Testis (tissue), 2 donors: ENCODE data around the gene GATA2.

ENCODE experiments used
- POLR2A ChIP-seq: fragments of 450-650 bp; IDR thresholded peaks from one replicate; pipeline ENCODE4 v1.6.1; 2017; ENCODE audit warnings: antibody characterized with exemption, mild to moderate bottlenecking, moderate library complexity
- TF ChIP-seq, protein P1 (sequence below), 3 experiments: fragments of 450-650 bp in 2 of 3; fragments of 200-600 bp in 1 of 3; sonication (generic) in 1 of 3; IDR thresholded peaks; one replicate each; pipeline ENCODE4 v1.5.1; 2016 to 2019; ENCODE audit warnings: antibody characterized with exemption in 3 of 3, mild to moderate bottlenecking in 2 of 3, moderate library complexity in 1 of 3

DNA sequence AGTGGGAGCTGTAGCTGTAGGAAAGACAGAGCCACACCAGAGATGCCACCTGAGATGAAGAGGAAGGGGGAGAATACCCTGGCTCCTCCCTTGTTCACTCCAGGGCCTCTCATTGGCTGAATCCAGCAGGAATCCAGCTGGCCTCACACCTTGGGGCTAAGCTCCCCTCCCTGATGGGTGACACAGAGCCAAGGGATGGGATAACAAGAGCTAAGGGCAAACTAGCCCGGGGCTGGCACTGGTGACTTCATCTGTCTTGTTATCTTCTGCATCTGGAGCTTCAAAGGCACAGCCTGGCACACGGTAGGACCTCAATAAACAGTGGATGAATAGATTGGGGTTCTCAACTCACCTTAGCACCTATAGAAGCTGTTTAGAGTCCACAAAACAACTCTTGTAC lies 13.8 kb upstream of the GATA2 start:
- TF ChIP-seq, protein P1, sequence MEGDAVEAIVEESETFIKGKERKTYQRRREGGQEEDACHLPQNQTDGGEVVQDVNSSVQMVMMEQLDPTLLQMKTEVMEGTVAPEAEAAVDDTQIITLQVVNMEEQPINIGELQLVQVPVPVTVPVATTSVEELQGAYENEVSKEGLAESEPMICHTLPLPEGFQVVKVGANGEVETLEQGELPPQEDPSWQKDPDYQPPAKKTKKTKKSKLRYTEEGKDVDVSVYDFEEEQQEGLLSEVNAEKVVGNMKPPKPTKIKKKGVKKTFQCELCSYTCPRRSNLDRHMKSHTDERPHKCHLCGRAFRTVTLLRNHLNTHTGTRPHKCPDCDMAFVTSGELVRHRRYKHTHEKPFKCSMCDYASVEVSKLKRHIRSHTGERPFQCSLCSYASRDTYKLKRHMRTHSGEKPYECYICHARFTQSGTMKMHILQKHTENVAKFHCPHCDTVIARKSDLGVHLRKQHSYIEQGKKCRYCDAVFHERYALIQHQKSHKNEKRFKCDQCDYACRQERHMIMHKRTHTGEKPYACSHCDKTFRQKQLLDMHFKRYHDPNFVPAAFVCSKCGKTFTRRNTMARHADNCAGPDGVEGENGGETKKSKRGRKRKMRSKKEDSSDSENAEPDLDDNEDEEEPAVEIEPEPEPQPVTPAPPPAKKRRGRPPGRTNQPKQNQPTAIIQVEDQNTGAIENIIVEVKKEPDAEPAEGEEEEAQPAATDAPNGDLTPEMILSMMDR (IDR thresholded peaks at IDR 0.05) = no peak
- no peak for TF ChIP-seq POLR2A
